ENCODE data around the gene RPL12. TPM values are rescaled to one million over a fixed set of nuclear protein-coding genes. Genes with fewer than 3 reads are reported as not detected.

RPL12 gene
- total RNA-seq, 1 donor from 2014 or later: 2,572 TPM

DNA sequence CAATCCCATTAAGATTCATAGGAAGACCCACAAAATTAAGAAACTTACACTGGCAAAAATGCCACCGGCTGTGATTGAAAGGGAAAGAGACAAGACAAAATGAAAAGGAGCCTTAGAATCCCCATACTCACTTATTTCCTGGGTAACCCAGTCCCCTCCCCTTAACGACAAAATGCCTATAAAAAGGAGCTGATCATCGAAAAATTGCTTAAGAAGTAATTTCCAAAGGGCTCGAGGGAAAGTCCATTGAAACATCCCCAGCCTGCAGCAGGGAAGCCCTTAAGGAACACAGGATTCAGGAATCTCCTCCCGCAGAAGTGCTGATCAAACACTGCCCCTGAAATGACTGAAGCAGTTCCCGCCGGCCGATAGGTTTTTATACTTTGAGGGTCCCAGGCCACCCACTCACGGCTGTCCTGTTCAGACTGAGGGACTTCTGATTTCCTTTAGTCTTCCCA is 27.7 kb downstream of the RPL12 start:
- H3K27me3 ChIP-seq: no peaks in the 10 kb centered on the region
- H3K27ac ChIP-seq: peak overlapping the region; percentile 68
- intact Hi-C loops (cut with DNase I): no loop called here
- peak overlapping the region; percentile 74 to 76 for H3K4me3 ChIP-seq
- H3K9me3 ChIP-seq: no peaks in the 10 kb centered on the region
- peaks cover 0 to 1% of the 10 kb centered on the region in 2 donors for H3K36me3 ChIP-seq
- peaks cover 43% of the 10 kb centered on the region for H3K4me1 ChIP-seq
- no peak for DNase-seq (ENCODE audit: extremely low spot score in 2 of 2)
- no peak for TF ChIP-seq POLR2AphosphoS5 (IDR thresholded peaks at IDR 0.05; ENCODE audit: insufficient read depth in 1 of 2, low read depth in 1 of 2)
- TF ChIP-seq, protein P1, sequence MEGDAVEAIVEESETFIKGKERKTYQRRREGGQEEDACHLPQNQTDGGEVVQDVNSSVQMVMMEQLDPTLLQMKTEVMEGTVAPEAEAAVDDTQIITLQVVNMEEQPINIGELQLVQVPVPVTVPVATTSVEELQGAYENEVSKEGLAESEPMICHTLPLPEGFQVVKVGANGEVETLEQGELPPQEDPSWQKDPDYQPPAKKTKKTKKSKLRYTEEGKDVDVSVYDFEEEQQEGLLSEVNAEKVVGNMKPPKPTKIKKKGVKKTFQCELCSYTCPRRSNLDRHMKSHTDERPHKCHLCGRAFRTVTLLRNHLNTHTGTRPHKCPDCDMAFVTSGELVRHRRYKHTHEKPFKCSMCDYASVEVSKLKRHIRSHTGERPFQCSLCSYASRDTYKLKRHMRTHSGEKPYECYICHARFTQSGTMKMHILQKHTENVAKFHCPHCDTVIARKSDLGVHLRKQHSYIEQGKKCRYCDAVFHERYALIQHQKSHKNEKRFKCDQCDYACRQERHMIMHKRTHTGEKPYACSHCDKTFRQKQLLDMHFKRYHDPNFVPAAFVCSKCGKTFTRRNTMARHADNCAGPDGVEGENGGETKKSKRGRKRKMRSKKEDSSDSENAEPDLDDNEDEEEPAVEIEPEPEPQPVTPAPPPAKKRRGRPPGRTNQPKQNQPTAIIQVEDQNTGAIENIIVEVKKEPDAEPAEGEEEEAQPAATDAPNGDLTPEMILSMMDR (IDR thresholded peaks at IDR 0.05): no peak

DNA sequence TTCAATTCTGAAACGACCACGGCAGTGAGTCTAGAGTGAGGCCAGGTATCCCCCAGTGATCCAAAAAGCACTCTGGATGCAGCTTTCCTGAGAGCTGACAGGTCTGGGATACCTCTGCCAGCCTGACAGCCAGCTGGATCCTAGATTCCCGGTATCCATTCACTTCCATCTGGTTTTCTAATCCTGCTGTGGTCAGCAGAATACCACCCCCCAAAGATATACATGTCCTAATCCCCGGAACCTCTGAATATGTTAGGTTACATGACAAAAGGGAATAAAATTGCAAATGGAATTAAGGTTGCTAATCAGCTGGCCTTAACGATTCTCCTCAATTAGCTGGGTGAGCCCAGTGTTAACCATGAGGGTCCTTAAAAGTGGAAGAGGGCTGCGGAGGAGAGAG is 28.4 kb downstream of the RPL12 start:
- TF ChIP-seq POLR2AphosphoS5 (IDR thresholded peaks at IDR 0.05; ENCODE audit: insufficient read depth in 1 of 2, low read depth in 1 of 2) (no peak), POLR2A (IDR thresholded peaks at IDR 0.05) (no peak)
- TF ChIP-seq, protein P1 (IDR thresholded peaks at IDR 0.05): no peak
- no peaks in the 10 kb centered on the region for H3K9me3 ChIP-seq
- H3K27me3 ChIP-seq: no peaks in the 10 kb centered on the region
- intact Hi-C loops (cut with DNase I): no loop called here
- no peak for DNase-seq (ENCODE audit: extremely low spot score in 2 of 2)
- H3K4me3 ChIP-seq: peak overlapping the region; percentile 74 to 76
- H3K27ac ChIP-seq: peak overlapping the region; percentile 68
- no peaks in the 10 kb centered on the region for H3K36me3 ChIP-seq
- H3K4me1 ChIP-seq: peaks cover 49% of the 10 kb centered on the region

DNA sequence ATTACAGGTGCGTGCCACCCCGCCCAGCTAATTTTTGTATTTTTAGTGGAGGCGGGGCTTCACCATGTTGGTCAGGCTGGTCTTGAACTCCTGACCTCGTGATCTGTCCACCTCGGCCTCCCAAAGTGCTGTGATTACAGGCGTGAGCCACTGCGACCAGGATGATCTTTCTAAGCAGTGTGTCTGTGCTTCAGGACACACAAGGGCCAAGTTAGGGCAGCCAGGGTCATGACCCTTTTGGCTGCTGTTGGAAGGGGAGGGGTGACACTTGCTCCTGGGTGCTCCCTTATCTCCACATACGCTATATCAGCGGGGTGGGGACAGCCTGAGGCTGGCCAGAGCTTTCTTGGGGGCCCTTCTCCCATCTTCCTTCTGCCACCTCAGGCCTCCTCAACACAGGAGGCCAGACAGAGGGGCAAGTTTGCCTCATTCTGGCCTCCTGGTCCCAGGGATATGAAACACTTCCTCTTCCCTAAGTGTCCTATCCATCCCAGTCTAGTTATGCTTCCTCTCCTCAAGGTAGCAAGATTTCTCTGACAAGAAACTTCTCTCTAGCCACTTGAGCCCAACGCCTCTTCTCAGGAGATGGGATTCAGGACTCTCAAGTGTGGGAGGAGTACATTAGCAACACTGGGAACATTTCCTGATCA is 28.9 kb downstream of the RPL12 start:
- Histone ChIP-seq H3K27ac (no peak overlapping the region), H3K4me3 (peak overlapping the region in 1 of 2 donors; percentile 74), H3K4me1 (peaks cover 54% of the 10 kb centered on the region)

DNA sequence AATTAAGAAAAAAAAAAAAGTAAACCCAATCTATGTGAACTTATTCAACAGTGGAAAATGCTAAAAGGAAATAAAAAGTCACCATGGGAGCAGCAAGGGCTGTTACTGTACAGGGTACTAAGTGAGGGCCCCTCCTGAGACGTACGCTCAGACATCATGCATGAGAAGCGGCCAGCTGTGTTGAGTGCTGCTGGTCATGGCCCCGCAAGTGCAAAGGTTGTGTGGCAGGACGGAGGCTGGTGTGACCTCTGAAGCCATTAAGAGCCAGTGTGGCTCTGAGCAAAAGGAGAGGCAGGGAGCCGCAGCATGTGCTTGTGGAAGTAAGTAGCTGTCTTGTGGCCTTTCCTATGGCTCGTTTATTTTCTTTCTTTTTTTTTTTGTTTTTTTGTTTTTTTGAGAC is 30.1 kb downstream of the RPL12 start:
- Histone ChIP-seq H3K4me1 (peaks cover 57% of the 10 kb centered on the region), H3K36me3 (no peaks in the 10 kb centered on the region), H3K27ac (no peak overlapping the region), H3K9me3 (no peaks in the 10 kb centered on the region), H3K27me3 (no peaks in the 10 kb centered on the region), H3K4me3 (no peak overlapping the region)
- no peak for DNase-seq (ENCODE audit: extremely low spot score in 2 of 2)
- intact Hi-C loops (cut with DNase I): no loop called here
- TF ChIP-seq POLR2A (IDR thresholded peaks at IDR 0.05): no peak
- no peak for TF ChIP-seq POLR2AphosphoS5 (IDR thresholded peaks at IDR 0.05; ENCODE audit: insufficient read depth in 1 of 2, low read depth in 1 of 2)
- TF ChIP-seq, protein P1 (IDR thresholded peaks at IDR 0.05): no peak

More for the DNA sequence above, 28.9 kb downstream of the RPL12 start:
- TF ChIP-seq, protein P1 (IDR thresholded peaks at IDR 0.05): no peak
- no peak for TF ChIP-seq POLR2AphosphoS5 (IDR thresholded peaks at IDR 0.05; ENCODE audit: insufficient read depth in 1 of 2, low read depth in 1 of 2)
- no peak for TF ChIP-seq POLR2A (IDR thresholded peaks at IDR 0.05)
- Histone ChIP-seq H3K27me3 (no peaks in the 10 kb centered on the region), H3K36me3 (no peaks in the 10 kb centered on the region), H3K9me3 (no peaks in the 10 kb centered on the region)
- intact Hi-C loops (cut with DNase I): no loop called here
- DNase-seq (ENCODE audit: extremely low spot score in 2 of 2): no peak

DNA sequence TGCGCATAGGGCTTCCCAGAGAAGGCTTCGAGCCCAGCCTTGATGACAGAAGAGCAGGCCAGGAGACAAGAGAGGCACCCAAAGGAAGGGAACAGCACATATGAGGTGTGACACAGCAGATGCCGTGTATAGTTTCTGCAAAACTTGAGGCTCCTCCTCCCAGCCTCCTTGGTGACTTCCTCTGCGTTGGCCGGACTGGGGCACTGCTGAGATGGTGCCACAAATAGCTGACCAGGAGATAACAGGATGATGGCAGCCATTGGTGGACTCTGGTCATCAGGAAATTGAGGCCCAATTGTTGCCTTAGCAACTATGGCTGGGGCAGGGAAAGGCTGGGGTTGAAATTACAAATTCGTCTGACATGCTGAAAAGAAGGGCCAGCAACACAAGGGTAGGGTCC is 31.9 kb downstream of the RPL12 start:
- peaks cover 42% of the 10 kb centered on the region for H3K4me1 ChIP-seq
- no peak overlapping the region for H3K27ac ChIP-seq
- intact Hi-C loops (cut with DNase I): no loop called here
- no peak for DNase-seq (ENCODE audit: extremely low spot score in 2 of 2)
- no peaks in the 10 kb centered on the region for H3K36me3 ChIP-seq
- H3K4me3 ChIP-seq: no peak overlapping the region
- no peaks in the 10 kb centered on the region for H3K9me3 ChIP-seq
- TF ChIP-seq POLR2AphosphoS5 (IDR thresholded peaks at IDR 0.05; ENCODE audit: insufficient read depth in 1 of 2, low read depth in 1 of 2) (no peak), POLR2A (IDR thresholded peaks at IDR 0.05) (no peak)
- TF ChIP-seq, protein P1 (IDR thresholded peaks at IDR 0.05): no peak
- H3K27me3 ChIP-seq: no peaks in the 10 kb centered on the region
